SK-N-MC (cell line): ENCODE measurements around the gene PTPRG.

Experiments used
- DNase-seq: peaks from one replicate; pipeline ENCODE4 v3.0.0-alpha.2; 2011; ENCODE audit warnings: low read depth, low spot score
- H3K27ac ChIP-seq: fragments of 200-600 bp; sonication (generic); 2 replicates; pipeline ENCODE4 v1.5.1; 2016; ENCODE audit warnings: mixed run types
- H3K36me3 ChIP-seq: fragments of 200-600 bp; sonication (generic); 2 replicates; pipeline ENCODE4 v1.6.1; 2017; ENCODE audit warnings: antibody characterized with exemption, low read length, mixed read lengths; ENCODE audit not compliant: insufficient read depth
- H3K4me3 ChIP-seq: fragments of 200-600 bp; sonication (generic); 2 replicates; pipeline ENCODE4 v1.5.1; 2016
- H3K9ac ChIP-seq: fragments of 200-600 bp; sonication (generic); 2 replicates; pipeline ENCODE4 v1.8.0; 2017; ENCODE audit warnings: mixed run types, mixed read lengths; ENCODE audit not compliant: insufficient read length
- H3K9me3 ChIP-seq: fragments of 200-600 bp; sonication (generic); 2 replicates; pipeline ENCODE4 v1.6.1; 2017; ENCODE audit warnings: low read depth, mild to moderate bottlenecking, antibody characterized with exemption, low read length, moderate library complexity, mixed read lengths
- EZH2 ChIP-seq: fragments of 200-600 bp; sonication (generic); IDR thresholded peaks from one replicate; pipeline ENCODE4 v1.6.1; 2017; ENCODE audit warnings: antibody characterized with exemption
- FOXP2 ChIP-seq: optimal IDR thresholded peaks from 2 replicates; pipeline ENCODE3; 2011; ENCODE audit warnings: mild to moderate bottlenecking, moderate library complexity; ENCODE audit not compliant: insufficient read depth; ENCODE audit errors: extremely low read length, control extremely low read depth
- POLR2AphosphoS5 ChIP-seq: IDR thresholded peaks from 2 replicates; pipeline ENCODE4 v1.6.1; 2012; ENCODE audit warnings: mild to moderate bottlenecking, low read depth, low read length, borderline replicate concordance

The PTPRG gene

GRCh38 chr3:61568127-61568526 is 6.8 kb downstream of the PTPRG start:
- no peak for DNase-seq
- H3K27ac ChIP-seq: no peak overlapping the region
- no peaks in the 10 kb centered on the region for H3K36me3 ChIP-seq
- no peaks in the 10 kb centered on the region for H3K9me3 ChIP-seq
- H3K9ac ChIP-seq: no peak overlapping the region
- H3K4me3 ChIP-seq: no peak overlapping the region
- TF ChIP-seq POLR2AphosphoS5 (no peak), EZH2 (no peak), FOXP2 (no peak)

GRCh38 chr3:61569856-61570580 is 8.6 kb downstream of the PTPRG start:
- no peak for TF ChIP-seq FOXP2
- no peak for TF ChIP-seq POLR2AphosphoS5
- TF ChIP-seq EZH2: no peak
- H3K4me3 ChIP-seq: no peak overlapping the region
- no peak overlapping the region for H3K9ac ChIP-seq
- H3K9me3 ChIP-seq: no peaks in the 10 kb centered on the region
- no peak overlapping the region for H3K27ac ChIP-seq
- DNase-seq: no peak
- H3K36me3 ChIP-seq: no peaks in the 10 kb centered on the region

- H3K36me3 ChIP-seq: no peaks in the 10 kb centered on the region
- no peaks in the 10 kb centered on the region for H3K9me3 ChIP-seq
- DNase-seq: no peak
- no peak overlapping the region for H3K27ac ChIP-seq
- no peak overlapping the region for H3K9ac ChIP-seq
- no peak overlapping the region for H3K4me3 ChIP-seq
- TF ChIP-seq POLR2AphosphoS5: no peak
- no peak for TF ChIP-seq FOXP2
- TF ChIP-seq EZH2: no peak
Observed at GRCh38 chr3:61570813-61571212, 9.4 kb downstream of the PTPRG start.

- no peak overlapping the region for H3K4me3 ChIP-seq
- H3K27ac ChIP-seq: no peak overlapping the region
- no peaks in the 10 kb centered on the region for H3K9me3 ChIP-seq
- no peak overlapping the region for H3K9ac ChIP-seq
- H3K36me3 ChIP-seq: no peaks in the 10 kb centered on the region
- TF ChIP-seq FOXP2 (no peak), EZH2 (no peak), POLR2AphosphoS5 (no peak)
- DNase-seq: no peak
Observed at GRCh38 chr3:61571516-61572336, 10.4 kb downstream of the PTPRG start.

GRCh38 chr3:61572879-61573278 is 11.5 kb downstream of the PTPRG start:
- TF ChIP-seq POLR2AphosphoS5: no peak
- TF ChIP-seq EZH2: no peak
- TF ChIP-seq FOXP2: no peak
- H3K9me3 ChIP-seq: no peaks in the 10 kb centered on the region
- no peak overlapping the region for H3K27ac ChIP-seq
- no peak overlapping the region for H3K4me3 ChIP-seq
- no peaks in the 10 kb centered on the region for H3K36me3 ChIP-seq
- H3K9ac ChIP-seq: no peak overlapping the region
- DNase-seq: no peak

GRCh38 chr3:61573441-61573840 is 12.1 kb downstream of the PTPRG start:
- Histone ChIP-seq H3K36me3 (no peaks in the 10 kb centered on the region), H3K9ac (no peak overlapping the region), H3K4me3 (no peak overlapping the region), H3K27ac (no peak overlapping the region), H3K9me3 (no peaks in the 10 kb centered on the region)
- DNase-seq: no peak
- TF ChIP-seq FOXP2: no peak

GRCh38 chr3:61574854-61575253 is 13.5 kb downstream of the PTPRG start:
- no peak for DNase-seq
- Histone ChIP-seq H3K9ac (no peak overlapping the region), H3K9me3 (no peaks in the 10 kb centered on the region), H3K4me3 (no peak overlapping the region), H3K27ac (no peak overlapping the region), H3K36me3 (no peaks in the 10 kb centered on the region)
- TF ChIP-seq EZH2 (no peak), POLR2AphosphoS5 (no peak), FOXP2 (no peak)

GRCh38 chr3:61575893-61576292 is 14.5 kb downstream of the PTPRG start:
- H3K4me3 ChIP-seq: no peak overlapping the region
- DNase-seq: no peak
- no peaks in the 10 kb centered on the region for H3K9me3 ChIP-seq
- no peaks in the 10 kb centered on the region for H3K36me3 ChIP-seq
- TF ChIP-seq FOXP2: no peak
- no peak for TF ChIP-seq EZH2
- TF ChIP-seq POLR2AphosphoS5: no peak
- H3K9ac ChIP-seq: no peak overlapping the region
- no peak overlapping the region for H3K27ac ChIP-seq
